Activated CD4-positive, alpha-beta T cell treated with anti-CD3 and anti-CD28 coated beads for 24 hours (primary cell): Measurements from ENCODE around the gene ARPC4.
A peak's percentile ranks its signal among the peaks of the same experiment; 100 is the strongest.
"Not testable (repeated sequence)": the region's sequence is repeated elsewhere in the genome, so short reads cannot be mapped to it uniquely, and the experiment has no call there.

ENCODE experiments used
- DNase-seq, 2 donors: peaks; one replicate each; pipeline ENCODE4 v3.0.0-alpha.2; 2020; ENCODE audit warnings: low read depth in 2 of 2

ARPC4 gene

DNA sequence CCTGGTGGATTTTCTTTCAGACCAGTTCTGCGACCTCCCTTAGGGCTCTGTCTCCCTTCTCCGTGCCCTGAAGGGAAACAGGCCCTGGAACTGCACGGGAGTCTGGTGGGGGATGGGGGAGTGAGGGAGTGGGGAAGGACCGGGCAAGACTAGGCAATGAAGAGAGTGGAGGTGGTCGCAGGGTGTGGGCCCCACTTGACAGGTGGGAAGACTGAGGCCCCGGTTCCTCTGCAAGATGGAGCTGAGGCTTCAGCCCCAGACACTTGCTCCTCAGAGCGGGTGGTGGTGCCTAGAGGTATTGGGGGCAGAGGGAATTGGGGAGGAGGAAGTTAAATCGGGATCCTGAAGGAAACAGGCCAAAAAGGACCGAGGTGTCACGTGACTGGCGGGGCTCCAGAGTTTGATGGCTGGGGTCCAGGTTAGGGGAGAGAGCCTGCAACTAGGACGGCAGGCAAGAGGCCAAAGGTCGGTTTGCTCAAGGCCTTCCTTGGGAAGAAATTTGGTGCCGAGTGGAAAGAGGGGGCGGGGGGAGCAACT is 22.5 kb upstream of the ARPC4 start:
- DNase-seq: no peak

DNA sequence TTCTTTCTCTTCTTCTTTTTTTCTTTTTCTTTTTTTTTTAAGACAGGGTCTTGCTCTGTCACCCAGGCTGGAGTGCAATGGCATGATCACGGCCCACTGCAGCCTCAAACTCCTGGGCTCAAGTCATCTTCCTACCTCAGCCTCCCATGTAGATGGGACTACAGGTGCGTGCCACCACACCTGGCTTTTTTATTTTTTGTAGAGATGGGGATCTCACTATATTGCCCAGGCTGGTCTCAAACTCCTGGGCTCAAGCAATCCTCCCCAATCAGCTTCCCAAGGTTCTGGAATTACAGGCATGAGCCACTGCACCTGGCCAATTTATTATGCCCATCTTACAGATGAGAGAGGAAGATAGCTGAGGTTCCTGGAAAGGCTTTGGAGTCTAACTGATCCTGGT is 21.9 kb upstream of the ARPC4 start:
- not testable (repeated sequence) for DNase-seq

DNA sequence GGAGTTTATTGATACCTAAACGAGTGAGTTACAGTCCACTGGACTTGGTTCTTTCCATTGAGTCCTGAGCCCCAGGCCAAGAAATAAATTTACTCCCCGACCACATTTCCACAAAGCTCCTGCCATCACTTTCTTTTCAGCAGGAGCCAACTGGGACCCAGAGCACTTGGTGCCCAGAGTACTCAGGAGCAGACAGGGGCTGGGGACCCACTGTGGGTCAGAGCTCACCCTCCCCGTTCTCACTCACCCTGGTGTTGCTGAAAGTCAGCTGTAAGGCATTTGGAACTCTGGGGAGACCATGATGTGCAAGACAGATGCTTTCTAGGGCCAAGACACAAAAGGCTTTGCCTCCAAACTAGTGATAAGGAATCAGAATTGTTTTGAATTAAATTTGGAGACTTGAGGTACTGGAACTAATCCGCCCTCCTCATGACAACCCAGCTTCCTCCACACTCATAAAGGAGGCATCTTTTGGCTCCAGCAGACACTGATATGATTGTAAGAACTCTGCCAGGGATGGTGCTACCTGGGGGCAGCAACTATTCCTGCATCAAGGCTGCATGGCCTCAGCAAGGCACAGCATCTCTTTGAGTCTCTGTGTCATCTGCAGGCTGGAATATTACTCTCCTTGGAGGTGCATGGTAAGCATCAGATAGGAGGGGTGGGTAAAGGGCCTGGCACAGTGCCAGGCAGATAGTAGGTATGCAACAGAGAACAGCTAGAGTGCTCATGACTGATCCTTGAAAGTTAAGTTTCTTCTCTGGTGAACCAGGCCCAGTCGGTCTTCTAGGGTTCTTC is 15.8 kb upstream of the ARPC4 start:
- DNase-seq: no peak

DNA sequence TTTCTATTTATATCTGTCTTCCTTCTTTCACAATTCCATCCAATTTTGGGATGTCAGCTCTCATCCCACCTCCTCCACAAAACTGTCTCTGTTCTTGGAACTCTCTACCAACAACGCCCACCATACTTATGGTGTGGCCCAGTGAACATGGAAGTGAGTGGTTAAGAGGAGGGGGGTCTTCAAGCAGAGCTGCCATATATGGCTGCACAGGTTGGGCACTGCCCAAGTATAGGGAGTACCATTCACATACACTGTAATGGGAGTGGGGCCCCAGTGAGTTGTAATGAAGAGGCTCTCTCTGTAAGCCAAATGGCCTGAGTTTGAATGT is 15.2 kb upstream of the ARPC4 start:
- DNase-seq: no peak

DNA sequence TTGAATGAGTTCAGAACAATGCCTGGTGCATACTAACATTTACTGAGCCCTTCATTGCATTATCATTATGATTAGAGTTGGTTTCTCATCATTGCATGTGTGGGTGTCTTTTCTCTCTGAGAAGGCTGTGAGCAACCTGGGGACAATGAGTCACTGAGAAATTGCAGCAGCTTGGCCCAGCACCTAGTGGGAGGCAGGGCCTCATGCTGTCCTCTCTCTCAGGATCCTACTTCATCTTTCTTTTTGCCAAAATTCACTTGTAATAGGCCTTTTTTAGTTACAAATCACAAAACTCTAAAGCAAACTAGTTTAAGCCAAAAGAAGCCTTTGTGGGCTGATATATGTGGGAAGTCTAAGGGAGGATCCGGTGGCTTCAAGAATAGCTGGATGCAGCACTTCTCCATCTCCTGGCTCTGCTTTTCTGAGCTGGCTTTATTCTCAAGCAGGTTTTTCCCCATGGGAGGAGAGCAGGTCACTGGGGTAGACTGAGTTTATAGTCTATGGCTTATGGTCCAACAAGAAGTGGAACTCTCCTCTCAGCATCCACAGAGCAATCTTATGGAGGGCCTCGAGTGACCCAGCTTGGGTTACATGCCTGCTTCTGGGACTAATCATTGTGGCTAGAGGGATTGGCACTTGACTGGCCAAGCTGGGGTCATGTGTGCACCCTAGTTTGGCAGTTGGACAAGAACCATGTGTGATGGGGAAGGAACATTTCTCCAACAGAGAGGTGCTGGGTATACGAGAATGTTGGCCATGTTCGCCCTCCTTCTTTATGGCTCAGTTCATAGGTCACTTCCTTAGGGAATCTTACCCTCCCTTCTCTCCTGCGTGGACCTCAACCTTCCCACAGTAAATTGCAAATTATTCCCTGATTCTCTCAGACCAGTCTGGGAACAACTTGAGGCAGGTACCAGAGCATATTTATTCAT is 14.5 kb upstream of the ARPC4 start:
- DNase-seq: peak; percentile 49 to 52

DNA sequence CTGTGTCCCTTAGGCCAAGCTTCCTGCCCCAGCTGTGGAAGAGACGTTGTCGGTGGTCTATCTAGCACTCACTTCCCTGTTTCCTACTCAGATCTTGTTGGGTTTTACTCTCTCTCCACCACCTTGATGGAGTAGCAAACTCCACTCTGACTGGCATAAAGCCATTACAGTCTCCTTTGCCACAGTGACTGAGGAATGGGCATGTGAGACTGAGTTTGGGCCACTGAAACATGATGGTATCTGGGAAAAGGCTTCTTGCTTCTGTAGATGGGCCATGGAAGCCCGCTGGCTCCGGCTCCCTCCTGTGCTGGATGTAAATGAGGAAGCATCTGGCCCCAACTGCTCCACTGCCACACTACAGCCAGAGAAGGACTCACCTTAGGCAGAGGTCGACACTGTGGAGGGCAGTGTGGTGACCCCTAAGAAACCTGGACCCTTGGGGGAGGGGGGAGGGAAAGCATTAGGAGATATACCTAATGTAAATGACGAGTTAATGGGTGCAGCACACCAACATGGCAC is 13.7 kb upstream of the ARPC4 start:
- DNase-seq: no peak

DNA sequence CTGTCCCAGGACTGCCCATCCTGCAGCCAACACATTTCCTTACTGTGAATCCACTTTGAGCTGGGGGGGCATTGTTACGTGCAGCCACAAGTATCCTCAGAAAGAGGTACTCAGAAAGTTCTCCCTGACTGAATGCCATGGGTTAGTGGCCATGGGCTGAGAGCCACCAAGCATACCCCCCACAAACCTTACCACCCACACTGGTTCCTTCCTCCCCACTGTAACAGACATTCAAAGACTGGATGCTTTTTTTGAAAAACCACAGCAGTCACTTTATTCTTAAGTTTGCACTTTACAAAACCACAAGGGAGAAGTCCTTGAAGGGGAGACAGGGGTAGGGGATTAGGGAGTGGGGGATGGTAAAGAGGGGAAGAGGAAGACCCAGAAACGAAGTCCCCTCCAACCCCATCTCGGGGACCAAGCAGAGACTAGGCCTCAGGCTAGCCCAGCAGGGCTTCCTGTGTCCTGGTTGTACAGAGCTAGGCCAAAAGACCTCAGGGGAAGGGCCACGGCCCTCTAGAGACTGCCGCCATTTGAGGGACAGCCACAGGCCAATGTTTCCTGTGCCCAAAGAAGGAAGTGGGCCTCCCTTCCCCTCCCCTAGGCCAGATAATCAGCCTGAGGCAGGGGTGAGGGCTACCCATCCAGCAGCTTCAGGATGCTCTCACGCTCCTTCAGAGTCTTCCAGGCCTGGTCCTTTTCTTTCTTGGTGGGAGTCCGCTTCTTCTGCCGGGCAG is 13.0 kb upstream of the ARPC4 start:
- no peak for DNase-seq

DNA sequence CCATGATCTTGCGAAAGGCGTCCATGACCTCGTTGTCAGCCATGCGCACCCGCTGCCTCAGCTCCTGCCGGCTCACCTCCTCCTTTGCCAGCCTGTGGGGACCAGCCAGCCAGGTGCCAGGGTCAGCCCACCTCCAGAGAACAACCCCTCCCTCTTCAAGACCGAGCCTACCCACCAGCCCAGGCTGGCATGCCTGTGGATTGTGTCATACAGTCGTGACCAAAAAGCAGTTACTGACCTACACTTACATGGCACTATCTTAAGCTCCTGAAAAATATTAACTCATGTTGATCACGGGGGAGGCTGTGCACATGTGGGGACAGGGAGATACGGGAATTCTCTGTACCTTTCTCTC is 12.4 kb upstream of the ARPC4 start:
- DNase-seq: no peak

DNA sequence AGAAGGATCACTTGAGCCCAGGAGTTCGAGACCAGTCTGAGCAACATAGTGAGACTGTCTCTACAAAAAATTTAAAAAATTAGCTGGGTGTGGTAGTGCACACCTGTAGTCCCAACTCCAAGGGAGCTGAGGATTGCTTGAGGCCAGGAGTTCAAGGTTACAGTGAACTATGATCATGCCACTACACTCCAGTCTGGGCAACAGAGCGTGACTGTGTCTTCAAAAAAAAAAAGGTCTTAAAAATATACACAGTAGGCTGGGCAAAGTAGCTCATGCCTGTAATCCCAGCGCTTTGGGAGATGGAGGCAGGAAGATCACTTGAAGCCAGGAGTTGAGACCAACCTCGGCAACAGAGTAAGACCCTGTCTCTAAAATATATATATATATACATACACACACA is 12.0 kb upstream of the ARPC4 start:
- no peak for DNase-seq

DNA sequence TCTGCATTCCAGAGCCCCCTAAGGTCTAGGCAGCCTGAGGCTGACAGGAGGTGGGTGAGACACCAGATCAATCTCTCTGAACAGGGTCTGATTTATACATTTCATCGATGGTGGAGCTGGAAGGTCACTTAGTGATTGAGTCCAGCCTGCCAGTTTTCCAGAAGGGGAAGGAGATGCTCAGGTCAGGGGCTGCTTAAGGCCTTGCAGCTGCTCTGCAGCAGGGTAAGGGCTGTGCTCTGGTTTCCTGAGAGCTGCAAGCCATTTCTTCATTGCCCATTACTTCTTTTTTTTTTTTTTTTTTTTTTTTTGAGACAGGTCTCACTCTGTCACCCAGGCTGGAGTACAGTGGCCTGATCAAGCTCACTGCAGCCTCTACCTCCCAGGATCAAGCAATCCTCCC is 11.3 kb upstream of the ARPC4 start:
- no peak for DNase-seq

DNA sequence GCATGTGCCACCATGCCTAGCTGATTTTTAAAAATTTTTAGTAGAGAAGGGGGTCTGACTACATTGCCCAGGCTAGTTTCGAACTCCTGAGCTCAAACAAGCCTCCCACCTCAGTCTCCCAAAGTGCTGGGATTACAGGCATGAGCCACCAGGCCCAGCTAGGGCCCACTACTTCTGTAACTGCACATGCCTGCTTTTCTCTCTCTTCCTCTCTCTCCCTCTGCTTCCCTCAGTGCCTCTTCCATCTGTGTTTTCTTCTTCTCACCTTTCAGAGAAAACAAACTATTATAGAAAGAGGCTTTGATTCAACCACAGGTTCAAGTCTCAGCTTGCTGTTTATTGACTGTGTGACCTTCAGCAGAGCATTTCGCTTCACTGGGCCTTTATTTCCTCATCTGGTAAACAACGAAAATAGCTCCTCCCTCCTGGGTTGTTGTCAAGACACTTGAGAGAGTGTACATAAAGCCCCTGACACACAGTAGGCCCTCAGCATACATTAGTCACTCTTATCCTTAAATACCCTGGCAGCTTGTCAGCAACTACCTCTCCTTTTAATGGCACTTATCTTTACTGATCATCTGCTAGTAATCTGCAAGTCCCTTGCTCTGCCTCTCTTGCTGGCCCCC is 10.8 kb upstream of the ARPC4 start:
- DNase-seq: no peak

DNA sequence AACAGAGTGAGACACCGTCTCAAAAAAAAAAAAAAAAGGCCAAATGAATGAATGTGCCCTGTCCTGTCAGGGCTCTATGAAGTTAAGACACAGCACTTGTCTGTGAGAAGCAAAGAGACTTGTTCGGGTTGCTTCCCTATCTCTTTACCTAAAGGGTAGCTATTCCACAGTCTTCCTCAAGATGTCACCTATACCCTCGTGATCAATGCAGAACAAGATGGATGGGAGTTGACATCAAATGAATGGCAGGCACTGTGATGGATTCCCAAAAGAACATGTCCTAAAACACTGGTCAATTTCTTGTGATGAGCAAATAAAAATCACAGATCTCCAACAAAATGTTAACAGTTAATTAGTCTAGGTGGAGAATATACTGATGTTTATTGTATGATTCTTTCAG is 10.1 kb upstream of the ARPC4 start:
- DNase-seq: no peak

DNA sequence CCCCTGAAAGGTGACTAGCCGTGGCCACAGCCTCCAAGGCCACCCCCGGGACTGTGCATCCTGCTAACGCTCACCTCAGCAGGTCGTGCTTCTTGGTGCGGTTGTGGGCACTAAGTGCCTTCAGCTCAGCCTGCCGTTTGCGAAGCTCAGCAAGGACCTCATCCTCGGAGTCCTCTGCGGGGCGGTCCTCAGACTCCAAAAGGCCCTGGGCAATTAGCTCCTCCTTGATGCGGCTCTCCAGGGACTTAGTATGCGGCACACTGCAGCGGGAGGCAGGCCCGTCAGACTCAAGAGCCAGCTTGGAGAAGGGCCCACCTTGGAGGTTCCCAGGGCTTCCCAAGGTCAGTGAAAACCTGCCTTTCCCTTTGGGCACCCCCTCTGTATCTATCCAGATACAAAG is 8.9 kb upstream of the ARPC4 start:
- no peak for DNase-seq

DNA sequence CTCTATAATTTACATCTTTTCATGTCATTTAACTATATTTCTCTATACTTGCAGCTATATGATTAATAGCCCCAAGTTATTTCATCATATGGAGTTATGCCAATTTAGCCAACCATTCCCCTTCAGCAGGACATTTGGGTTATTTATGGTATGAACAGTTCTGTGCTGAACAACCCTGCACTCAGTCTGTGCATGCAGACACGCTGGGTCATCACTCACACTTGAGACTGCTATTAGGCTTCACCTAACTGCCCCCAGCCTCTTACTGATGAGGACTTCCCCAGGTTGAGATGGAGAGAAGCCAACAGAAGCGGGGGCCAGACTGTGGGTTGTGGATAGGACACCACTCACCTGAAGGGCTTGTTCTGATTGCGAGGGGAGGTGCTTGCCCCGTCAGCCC is 7.9 kb upstream of the ARPC4 start:
- no peak for DNase-seq

DNA sequence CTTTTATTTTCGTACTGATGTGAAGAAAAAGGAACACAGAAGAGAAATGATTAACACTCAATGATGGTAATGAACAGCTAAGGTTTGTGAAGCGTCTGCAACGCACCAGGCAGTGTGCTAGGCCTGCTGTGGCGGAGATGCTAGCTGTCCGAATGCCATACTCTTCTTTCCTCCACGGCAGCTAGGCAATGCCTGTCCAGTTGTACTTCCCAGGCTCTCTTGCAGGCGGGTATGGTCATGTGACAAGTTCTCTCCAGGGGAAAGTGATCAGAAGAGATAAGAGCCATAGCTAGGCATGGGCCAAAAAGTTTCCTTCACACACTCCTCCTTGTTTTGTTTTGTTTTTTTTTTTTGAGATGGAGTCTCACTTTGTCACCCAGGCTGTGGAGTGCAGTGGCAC is 7.3 kb upstream of the ARPC4 start:
- no peak for DNase-seq

DNA sequence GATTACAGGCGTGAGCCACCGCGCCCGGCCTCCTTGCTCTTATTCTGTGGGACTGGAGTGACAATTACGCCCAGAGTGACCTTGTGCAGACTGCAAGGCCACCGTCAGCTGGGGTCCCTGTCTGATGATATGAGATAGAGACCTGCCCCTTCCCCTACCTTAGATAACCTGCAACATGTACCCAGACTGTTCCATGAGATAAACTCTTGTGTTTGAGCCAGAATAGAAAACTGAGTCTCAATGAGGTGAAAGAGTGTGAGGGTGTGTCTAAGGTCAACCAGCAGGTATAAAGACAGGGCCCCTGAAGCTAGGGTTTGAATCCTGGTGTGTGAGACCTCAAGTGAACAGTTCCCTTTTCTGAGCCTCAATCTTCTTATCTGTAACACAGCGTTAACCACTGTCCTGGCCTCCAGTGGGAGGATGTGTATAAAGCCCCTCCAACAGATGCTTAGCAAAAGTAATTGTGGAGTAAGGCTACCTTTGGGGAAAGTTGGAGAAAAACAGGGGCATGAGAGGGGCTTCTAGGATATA is 6.6 kb upstream of the ARPC4 start:
- no peak for DNase-seq

DNA sequence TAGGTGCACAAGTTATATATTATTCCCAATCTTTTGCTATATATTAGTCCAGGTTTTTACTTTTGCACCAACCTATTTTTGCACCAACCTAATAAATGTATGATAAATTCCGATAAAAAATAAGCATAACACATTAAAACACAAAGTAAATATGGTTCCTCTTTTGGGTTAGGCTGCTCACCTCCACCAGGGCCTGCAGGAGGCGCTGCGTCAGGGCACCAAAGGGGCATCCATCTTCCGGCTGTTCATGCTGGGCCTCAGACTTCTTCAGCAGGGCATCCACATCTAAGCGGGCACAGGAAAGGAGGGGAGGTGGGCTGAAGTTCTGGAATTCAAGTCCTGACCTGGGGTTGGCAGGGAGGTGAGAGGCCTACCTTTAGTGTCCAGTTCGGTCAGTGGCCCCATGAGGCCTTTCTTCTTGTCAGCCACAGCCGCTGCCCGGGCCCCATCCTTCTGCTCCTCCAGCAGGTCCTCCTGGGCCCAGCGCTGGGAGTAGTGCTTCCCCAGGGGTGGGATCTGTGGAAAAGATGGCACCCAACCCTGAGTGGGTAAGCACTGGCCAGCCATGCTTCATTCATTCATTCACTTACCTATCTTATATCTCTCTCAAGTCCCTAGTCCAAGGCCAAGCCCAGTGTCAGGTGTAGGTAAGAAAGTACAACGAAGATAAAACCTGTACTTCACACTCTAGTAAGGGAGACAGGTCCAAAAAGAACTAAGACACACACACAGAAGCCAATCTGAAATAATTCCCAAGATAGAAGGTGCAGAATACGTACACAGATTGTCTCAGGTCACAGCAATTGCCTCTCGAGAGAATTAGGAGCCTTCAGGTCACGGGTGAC is 5.8 kb upstream of the ARPC4 start:
- no peak for DNase-seq

DNA sequence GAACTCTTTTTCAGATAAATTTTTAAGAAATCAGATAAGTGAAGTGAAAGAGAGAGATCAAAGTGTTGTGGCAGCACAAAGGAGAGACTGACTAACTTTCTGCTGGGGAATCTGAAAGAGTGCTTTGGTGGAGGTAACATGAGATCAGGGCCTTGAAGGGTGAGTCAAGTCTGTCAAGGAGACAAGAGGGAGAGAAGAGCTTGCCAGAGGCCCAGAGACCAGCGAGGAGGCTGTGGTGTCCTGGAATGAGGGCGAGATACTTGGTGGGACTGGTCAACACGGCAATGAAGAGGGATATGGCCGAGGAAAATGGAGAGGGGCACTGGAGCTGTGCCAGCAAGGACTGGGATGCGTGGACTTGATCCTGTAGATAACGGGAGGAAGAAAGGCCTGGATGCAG is 5.2 kb upstream of the ARPC4 start:
- DNase-seq: no peak

DNA sequence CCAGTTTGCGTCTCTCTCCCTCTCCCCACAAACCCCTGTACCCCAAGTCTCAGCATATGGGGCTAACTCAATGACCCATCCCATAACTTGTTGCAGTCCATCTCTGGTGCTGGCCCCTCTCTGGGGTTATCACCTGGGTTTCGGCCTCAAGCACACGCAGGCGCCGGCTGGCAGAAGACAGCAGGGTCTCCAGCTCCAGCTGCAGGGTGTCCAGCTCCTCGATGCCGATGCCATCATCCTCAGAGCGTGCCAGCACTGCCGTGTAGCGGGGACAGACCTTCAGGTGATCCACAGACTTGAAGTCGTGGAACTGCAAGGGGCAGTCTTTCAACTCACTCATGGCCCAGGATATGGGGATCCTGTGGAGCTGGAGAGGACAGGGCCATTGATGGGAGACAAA is 1.8 kb upstream of the ARPC4 start:
- no peak for DNase-seq

DNA sequence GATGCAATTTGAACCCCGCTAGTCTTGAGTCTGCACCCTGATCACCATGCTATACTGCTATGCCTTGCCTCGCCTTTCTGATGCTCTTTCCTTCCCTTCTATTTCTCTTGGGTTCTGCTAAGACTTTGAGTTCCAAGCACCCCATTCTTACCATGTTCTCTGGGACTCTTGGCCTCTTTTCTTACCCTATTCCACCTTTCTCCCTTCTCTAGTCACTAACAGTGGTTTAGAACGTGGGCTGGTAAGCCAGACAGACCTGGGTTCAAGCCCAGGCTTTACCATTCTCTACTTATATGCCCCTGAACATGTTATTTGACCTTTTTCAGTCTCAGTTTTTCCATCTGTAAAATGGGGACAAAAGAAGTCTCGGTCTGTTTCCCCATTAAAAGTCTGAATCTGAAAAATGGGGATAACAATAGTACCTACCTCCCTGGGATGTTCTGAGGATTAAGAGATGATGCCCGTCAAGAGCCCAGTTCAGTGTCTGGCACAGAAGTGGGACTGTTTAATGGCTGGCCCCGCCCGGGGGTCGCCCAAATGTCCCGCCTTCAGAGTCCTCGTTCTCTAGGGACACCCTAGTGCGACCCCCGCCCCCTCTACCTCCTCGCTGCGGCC is 985 bp upstream of the ARPC4 start:
- no peak for DNase-seq
